HG03108 (cell line): ENCODE data around the gene TTC7B.

Experiments
- ATAC-seq: cut with Tn5 transposase; IDR thresholded peaks from one replicate; pipeline ENCODE4 v1.9.1; 2021; ENCODE audit warnings: moderate library complexity; ENCODE audit not compliant: unreplicated experiment

Gene TTC7B

GRCh38 chr14:90567991-90568390, 248.2 kb downstream of the TTC7B start:
- no peak for ATAC-seq

- no peak for ATAC-seq
Measured at GRCh38 chr14:90567191-90567590, 249.0 kb downstream of the TTC7B start.

- ATAC-seq: no peak
Measured at GRCh38 chr14:90566481-90566880, 249.7 kb downstream of the TTC7B start.

- no peak for ATAC-seq
Measured at GRCh38 chr14:90564496-90564895, 251.7 kb downstream of the TTC7B start.

- no peak for ATAC-seq
Measured at GRCh38 chr14:90562652-90563051, 253.6 kb downstream of the TTC7B start.

DNA sequence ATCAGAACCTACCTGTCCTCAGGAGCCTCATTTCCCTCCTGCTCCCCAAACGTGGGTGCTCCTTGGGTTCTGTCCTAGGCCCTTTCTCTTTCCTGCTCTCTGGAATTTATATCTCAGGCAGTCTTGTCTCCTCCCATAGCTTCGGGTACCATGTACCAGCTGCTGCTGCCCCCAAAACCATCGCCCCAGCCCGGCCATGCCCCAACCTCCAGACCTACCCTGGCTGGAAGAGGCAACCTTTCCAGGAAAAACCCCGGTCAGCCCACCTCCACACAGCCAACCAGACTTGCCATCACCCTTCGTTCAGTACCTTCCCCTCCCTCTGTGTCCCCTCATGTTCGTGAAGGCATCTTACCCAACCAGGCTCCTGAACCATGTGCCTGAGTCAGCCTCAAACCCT, 254.3 kb downstream of the TTC7B start:
- no peak for ATAC-seq

DNA sequence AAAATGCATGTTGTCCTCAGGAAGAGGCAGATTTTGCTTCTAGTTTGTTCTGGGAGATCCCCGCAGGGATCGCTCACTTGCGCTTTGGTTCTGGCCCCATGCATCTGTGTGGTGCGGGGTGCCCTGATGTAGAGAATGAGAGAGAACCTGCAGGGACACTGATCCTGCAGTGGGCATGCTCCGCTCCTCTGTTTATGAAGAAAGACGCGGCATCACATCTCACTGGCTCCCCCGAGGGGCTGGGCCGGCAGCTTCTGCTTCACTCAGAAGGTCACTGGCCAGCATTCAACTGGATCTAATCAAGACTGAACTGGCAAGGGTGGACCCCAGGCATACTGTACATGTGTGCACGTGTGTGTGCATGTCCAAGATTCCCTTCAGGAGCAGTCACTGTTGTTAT, 255.2 kb downstream of the TTC7B start:
- ATAC-seq: no peak

GRCh38 chr14:90560558-90560957, 255.7 kb downstream of the TTC7B start:
- no peak for ATAC-seq

DNA sequence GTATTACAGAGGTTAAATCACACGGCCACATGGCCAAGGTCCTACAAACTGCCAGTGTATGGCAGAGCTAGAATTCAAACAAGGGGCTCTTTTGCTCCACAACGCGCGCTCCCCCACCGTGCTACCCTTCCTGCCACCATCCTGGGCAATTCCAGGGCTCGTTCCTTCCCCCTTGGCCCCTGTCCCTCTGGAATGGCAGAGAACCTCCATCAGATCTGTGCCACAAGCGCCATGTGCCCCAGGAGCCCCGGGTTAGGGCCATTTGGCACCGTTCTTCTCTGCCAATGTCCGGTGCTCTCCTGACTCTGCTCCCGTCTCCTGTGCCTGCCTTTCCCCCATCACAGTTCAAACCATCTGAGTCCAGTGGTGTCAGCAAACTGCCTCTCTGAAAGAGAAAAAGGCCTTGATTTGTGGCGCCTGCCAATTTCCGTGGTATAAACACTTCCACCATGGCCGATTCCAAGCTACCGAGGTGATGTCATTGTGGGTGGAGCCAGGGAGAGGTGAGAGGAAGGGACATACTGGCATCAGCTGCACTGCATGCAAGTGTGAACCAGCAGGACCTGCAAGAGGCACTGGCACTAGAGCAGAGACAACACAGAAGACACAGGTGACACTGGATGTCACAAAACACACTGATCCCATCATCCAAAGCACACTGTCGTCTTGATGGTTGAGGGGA, 256.3 kb downstream of the TTC7B start:
- ATAC-seq: no peak

- ATAC-seq: no peak
Measured at GRCh38 chr14:90558983-90559590, 257.1 kb downstream of the TTC7B start.

DNA sequence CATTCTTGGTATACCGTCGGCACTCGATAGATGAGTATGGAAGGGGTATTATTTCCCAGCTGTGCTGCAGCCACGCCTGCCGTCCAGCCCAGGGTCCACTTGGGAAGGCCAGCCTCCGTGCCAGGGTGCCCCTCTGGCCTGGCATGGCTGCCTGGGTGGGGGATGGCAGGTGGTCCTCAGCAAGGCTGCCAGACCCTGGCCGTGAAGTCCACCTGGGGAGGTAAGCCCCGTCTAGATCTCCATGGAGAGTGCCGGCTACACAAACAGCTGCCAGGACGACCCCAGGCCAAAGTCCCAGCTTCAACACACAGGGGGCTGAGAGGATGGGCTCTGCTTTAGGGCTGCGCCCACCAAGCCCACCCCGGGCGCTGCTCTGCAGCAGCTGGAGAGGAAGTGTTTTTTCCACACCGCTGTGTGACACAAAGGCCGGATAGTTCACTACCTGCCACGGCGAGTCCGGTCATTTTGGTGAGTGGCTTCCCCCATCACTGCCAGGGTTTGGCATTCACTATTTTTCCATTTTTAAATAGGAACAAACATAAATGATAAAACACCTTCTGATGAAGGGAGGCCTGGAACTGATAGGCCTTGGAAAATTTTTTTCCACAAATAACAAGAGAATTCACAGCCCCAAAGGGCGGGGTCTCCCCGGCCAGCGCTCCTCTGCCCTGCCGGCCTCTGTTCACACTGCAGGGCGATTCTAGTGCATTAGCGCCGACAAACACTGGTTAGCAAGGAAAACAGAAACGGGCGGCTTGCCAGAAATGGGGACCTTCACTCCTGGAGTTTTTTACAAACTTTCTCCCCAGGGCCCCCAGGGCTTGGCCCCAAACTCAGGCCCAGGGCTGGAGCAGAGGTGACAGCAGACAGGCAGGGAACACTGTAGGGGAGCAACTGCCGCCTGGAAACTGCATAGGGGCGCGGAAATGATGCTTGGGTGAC, 257.9 kb downstream of the TTC7B start:
- ATAC-seq: no peak

- no peak for ATAC-seq
Measured at GRCh38 chr14:90557516-90557915, 258.7 kb downstream of the TTC7B start.

DNA sequence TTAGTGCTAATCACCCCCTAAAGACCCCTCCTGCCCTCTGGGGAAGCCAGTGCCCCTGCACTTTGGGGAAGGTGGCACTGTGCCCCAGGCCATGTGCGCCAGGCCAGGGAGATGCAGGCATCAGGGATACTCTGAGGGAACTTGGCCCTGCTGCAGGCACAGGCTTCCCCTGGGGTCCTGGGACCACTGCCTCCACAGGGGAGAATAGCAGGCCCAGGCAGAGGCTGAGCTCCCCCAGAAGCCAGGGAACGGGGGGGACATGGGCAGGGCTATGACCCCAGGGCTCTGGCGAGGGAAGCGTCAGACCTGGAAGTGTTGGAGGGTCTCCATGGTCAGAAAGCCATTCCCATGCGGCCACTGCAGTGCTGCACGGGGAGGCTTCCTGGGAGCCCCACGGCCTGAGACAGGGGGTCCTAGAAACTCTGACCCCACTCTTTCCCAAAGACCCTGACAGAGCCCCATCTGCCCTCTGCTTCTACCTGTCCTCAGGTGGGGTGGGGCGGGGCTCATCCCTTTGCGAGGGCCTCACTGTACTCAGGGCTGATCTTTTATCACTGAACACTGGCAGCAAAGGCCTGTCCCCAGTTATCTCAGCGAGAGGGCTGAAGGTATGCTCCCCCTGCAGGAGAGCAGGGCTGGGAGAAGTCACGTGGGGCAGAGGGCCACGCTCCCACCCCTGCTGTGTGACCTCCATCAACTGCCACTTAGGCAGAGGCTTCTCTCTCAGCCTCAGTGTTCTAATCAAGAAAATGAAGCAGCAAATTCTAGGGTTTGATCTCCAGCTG, 259.4 kb downstream of the TTC7B start:
- ATAC-seq: no peak

DNA sequence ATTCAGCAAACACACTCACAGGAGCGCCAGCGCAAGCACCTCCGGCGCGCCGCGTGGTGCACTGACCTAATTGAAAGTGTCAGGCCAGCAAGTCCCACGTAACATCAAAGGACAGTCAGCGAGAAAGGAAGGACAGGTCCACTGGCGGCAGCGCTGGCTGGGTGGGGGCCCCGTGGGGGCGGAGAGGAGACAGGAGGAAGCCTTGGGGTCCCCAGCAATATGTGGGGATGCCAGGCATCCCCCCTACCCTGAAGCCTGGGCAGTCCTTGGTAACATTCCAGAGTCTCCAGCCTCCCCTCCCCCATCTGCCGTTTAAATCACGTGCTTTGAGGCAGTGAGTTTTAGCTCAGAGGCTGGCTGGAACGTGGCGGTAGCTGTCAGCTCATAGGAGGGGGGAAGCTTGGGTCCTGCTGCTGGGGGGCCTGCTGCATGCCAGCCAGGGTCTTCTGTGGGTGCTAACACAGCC, 260.2 kb downstream of the TTC7B start:
- ATAC-seq: no peak

- ATAC-seq: no peak
Measured at GRCh38 chr14:90555126-90556011, 260.9 kb downstream of the TTC7B start.

- no peak for ATAC-seq
Measured at GRCh38 chr14:90554341-90554740, 261.9 kb downstream of the TTC7B start.

GRCh38 chr14:90553921-90554336, 262.3 kb downstream of the TTC7B start:
- no peak for ATAC-seq

DNA sequence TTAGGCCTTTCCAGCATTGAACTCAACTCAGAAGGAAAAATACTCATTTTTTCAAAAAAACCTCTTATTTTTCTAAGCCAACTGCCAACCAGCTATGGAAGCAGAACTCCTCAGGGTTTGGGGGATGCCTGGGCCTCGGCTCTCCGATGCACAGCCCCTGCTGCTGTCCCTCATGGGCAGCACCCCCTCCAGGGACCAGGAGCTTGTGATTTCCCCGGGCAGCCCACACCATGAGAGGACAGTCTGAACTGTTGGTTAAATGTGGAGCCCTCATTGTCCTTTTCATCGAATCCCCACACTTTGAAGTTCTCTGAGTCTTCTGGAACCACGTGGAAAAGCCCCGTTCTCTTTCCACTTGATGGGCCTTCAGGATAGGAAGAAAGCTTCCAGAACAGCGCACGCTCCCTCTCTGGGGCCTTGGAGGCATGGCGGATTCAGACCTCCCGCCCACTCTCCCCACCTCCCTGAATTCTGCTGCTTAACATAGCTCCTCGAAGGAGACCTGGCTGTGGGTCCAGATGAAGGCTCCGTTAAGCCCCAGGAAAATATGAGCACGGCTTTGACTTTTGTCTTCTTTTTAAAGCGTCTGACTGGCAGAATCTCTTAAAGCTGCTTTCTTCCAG, 262.8 kb downstream of the TTC7B start:
- no peak for ATAC-seq
